Subcutaneous abdominal adipose tissue (tissue), 5 donors: Measurements from ENCODE around the gene FAM184B.

Experiments
- H3K27ac ChIP-seq: one replicate; pipeline ENCODE4 v1.7.0; 2013; ENCODE audit warnings: low read depth, mild to moderate bottlenecking, inconsistent platforms, low read length, moderate library complexity
- H3K27me3 ChIP-seq, 5 donors: one replicate each; pipeline ENCODE4 v1.7.0; 2013; ENCODE audit warnings: low read length in 5 of 5, inconsistent platforms in 1 of 5; ENCODE audit not compliant: control insufficient read depth in 5 of 5, insufficient read depth in 4 of 5
- H3K36me3 ChIP-seq, 5 donors: one replicate each; pipeline ENCODE4 v1.7.0; 2013; ENCODE audit warnings: low read length in 5 of 5; ENCODE audit not compliant: control insufficient read depth in 5 of 5, insufficient read depth in 5 of 5
- H3K4me1 ChIP-seq, 5 donors: one replicate each; pipeline ENCODE4 v1.7.0; 2013; ENCODE audit warnings: low read length in 5 of 5, mild to moderate bottlenecking in 3 of 5, moderate library complexity in 1 of 5; ENCODE audit not compliant: control insufficient read depth in 5 of 5, insufficient read depth in 5 of 5
- H3K4me3 ChIP-seq, 5 donors: one replicate each; pipeline ENCODE4 v1.7.0; 2013; ENCODE audit warnings: low read length in 5 of 5, low read depth in 1 of 5
- H3K9ac ChIP-seq, 5 donors: one replicate each; pipeline ENCODE4 v1.7.0; 2013; ENCODE audit warnings: low read length in 5 of 5, mild to moderate bottlenecking in 4 of 5, moderate library complexity in 3 of 5
- H3K9me3 ChIP-seq, 5 donors: one replicate each; pipeline ENCODE4 v1.7.0; 2013; ENCODE audit warnings: low read length in 5 of 5; ENCODE audit not compliant: control insufficient read depth in 5 of 5
- donor health status: healthy.
- donor health status: healthy.
- donor health status: healthy.
- donor health status: healthy.
- donor health status: healthy.

FAM184B gene

GRCh38 chr4:17781300-17782287, at the start of gene FAM184B:
Gene FAM184B, minus strand, starts transcription at chr4:17781621. Its CDS starts 322 bp downstream, at chr4:17781299.
- Histone ChIP-seq H3K9me3 (no peaks in the 10 kb centered on the region), H3K9ac (no peak within 1 kb of the TSS), H3K4me3 (peak within 1 kb of the TSS; percentile 40 to 65 (median 47)), H3K27ac (no peak within 1 kb of the TSS), H3K36me3 (no peaks in the 10 kb centered on the region), H3K4me1 (peaks cover 0 to 18% (median 18%) of the 10 kb centered on the region in 5 donors), H3K27me3 (peaks cover 14 to 30% (median 21%) of the 10 kb centered on the region in 5 donors)

GRCh38 chr4:17823871-17824669, 42.6 kb upstream of the FAM184B start:
- H3K27me3 ChIP-seq = no peaks in the 10 kb centered on the region
- H3K9me3 ChIP-seq = no peaks in the 10 kb centered on the region
- no peak overlapping the region for H3K9ac ChIP-seq
- H3K36me3 ChIP-seq = no peaks in the 10 kb centered on the region
- no peaks in the 10 kb centered on the region for H3K4me1 ChIP-seq
- H3K27ac ChIP-seq = no peak overlapping the region
- H3K4me3 ChIP-seq = no peak overlapping the region

GRCh38 chr4:17817027-17817426, 35.6 kb upstream of the FAM184B start:
- Histone ChIP-seq H3K27ac (no peak overlapping the region), H3K4me3 (no peak overlapping the region), H3K4me1 (no peaks in the 10 kb centered on the region), H3K36me3 (no peaks in the 10 kb centered on the region), H3K27me3 (no peaks in the 10 kb centered on the region), H3K9me3 (no peaks in the 10 kb centered on the region), H3K9ac (no peak overlapping the region)

- H3K4me1 ChIP-seq = peaks cover 0 to 6% (median 4%) of the 10 kb centered on the region in 5 donors
- no peak overlapping the region for H3K4me3 ChIP-seq
- H3K9me3 ChIP-seq = no peaks in the 10 kb centered on the region
- peak overlapping the region in 1 of 5 donors; percentile 20 for H3K9ac ChIP-seq
- H3K36me3 ChIP-seq = no peaks in the 10 kb centered on the region
- H3K27ac ChIP-seq = no peak overlapping the region
- H3K27me3 ChIP-seq = no peaks in the 10 kb centered on the region
Observed at GRCh38 chr4:17816142-17816541, 34.7 kb upstream of the FAM184B start.

- no peaks in the 10 kb centered on the region for H3K27me3 ChIP-seq
- H3K4me1 ChIP-seq = peaks cover 0 to 19% (median 16%) of the 10 kb centered on the region in 5 donors
- H3K4me3 ChIP-seq = no peak overlapping the region
- H3K36me3 ChIP-seq = no peaks in the 10 kb centered on the region
- no peak overlapping the region for H3K9ac ChIP-seq
- H3K27ac ChIP-seq = no peak overlapping the region
- no peaks in the 10 kb centered on the region for H3K9me3 ChIP-seq
Observed at GRCh38 chr4:17814140-17814539, 32.7 kb upstream of the FAM184B start.

GRCh38 chr4:17812801-17813200, 31.4 kb upstream of the FAM184B start:
- Histone ChIP-seq H3K4me1 (peaks cover 2 to 31% (median 29%) of the 10 kb centered on the region in 5 donors), H3K27me3 (no peaks in the 10 kb centered on the region), H3K36me3 (no peaks in the 10 kb centered on the region), H3K4me3 (no peak overlapping the region), H3K27ac (no peak overlapping the region), H3K9ac (no peak overlapping the region), H3K9me3 (no peaks in the 10 kb centered on the region)

GRCh38 chr4:17812125-17812524, 30.7 kb upstream of the FAM184B start:
- Histone ChIP-seq H3K4me3 (no peak overlapping the region), H3K27me3 (no peaks in the 10 kb centered on the region), H3K27ac (no peak overlapping the region)

GRCh38 chr4:17811078-17811603, 29.7 kb upstream of the FAM184B start:
- H3K27me3 ChIP-seq = no peaks in the 10 kb centered on the region
- no peaks in the 10 kb centered on the region for H3K36me3 ChIP-seq
- H3K9me3 ChIP-seq = no peaks in the 10 kb centered on the region
- H3K4me3 ChIP-seq = peak overlapping the region; percentile 36 to 94 (median 76)
- peak overlapping the region in 4 of 5 donors; percentile 2 to 98 (median 76) for H3K9ac ChIP-seq
- H3K27ac ChIP-seq = peak overlapping the region; percentile 91
- H3K4me1 ChIP-seq = peaks cover 2 to 45% (median 37%) of the 10 kb centered on the region in 5 donors

More at GRCh38 chr4:17812125-17812524, 30.7 kb upstream of the FAM184B start:
- Histone ChIP-seq H3K9ac (no peak overlapping the region), H3K4me1 (peaks cover 2 to 38% (median 36%) of the 10 kb centered on the region in 5 donors), H3K36me3 (no peaks in the 10 kb centered on the region), H3K9me3 (no peaks in the 10 kb centered on the region)

GRCh38 chr4:17810260-17811077, 29.0 kb upstream of the FAM184B start, which contains the start of the genes DCAF16 and NCAPG:
Gene DCAF16, minus strand, starts transcription at chr4:17810757. Its CDS starts 6,616 bp downstream, at chr4:17804141.
Gene NCAPG, plus strand, starts transcription at chr4:17810979. Its CDS starts 99 bp downstream, at chr4:17811078.
- peaks cover 2 to 45% (median 37%) of the 10 kb centered on the region in 5 donors for H3K4me1 ChIP-seq
- H3K9ac ChIP-seq = peak within 1 kb of the TSS; percentile 42 to 99 (median 96)
- H3K27ac ChIP-seq = peak within 1 kb of the TSS; percentile 91
- no peaks in the 10 kb centered on the region for H3K9me3 ChIP-seq
- H3K4me3 ChIP-seq = peak within 1 kb of the TSS; percentile 76 to 94 (median 89)
- no peaks in the 10 kb centered on the region for H3K27me3 ChIP-seq
- no peaks in the 10 kb centered on the region for H3K36me3 ChIP-seq
